Measurements from ENCODE around the gene AGPAT3. TPM values are rescaled to one million over a fixed set of nuclear protein-coding genes. Genes with fewer than 3 reads are reported as not detected.

The AGPAT3 gene
- total RNA-seq, 4 donors from 2014 or later: 28.0 to 36.5 (median 32.2) TPM

DNA sequence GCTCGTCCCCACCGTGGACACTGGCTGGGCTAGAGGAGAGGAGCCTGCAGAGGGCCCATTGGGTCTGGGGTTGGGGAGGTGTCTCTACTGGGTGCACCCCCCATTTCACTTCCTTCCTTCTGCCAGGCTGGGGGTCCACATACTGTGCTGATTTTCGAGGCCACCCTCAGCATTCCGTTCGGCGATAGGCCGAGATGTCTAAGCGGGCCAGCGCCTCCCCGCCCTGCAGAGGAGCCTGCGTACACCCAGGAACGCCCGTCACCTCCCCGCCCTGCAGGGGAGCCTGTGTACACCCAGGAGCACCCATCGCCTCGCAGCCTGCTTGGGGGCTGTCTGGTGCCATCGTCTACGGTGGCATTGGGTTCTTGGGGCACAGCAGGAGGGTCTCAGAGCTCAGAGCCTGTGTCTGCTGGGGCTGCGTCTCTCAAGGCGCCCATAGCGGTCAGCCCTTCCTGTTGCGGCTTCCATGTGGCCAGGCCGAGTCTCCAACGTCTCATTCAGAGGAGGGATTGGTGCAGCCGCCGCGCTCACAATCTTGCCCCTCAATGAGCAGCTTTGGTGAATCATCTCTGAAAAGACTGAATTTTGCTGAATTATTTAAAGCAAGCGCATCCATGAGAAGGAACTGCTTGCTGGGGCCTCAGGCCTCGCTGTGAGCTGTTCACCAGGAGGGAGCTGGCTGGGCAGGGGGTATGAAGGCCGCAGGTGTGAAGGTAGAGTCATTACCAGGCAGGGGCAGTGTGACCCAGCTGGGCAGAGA is 30.7 kb upstream of the AGPAT3 start:
- no peak for DNase-seq (ENCODE audit: extremely low spot score)
- intact Hi-C loops (cut with DNase I): no loop called here
- H3K4me3 ChIP-seq: no peak overlapping the region
- H3K9me3 ChIP-seq: no peaks in the 10 kb centered on the region
- no peak for TF ChIP-seq POLR2AphosphoS5 (IDR thresholded peaks at IDR 0.05)
- no peak for TF ChIP-seq POLR2A (IDR thresholded peaks at IDR 0.05; ENCODE audit: low read depth)
- no peak for TF ChIP-seq EP300 (IDR thresholded peaks at IDR 0.05)
- TF ChIP-seq CTCF (IDR thresholded peaks at IDR 0.05): no peak
- H3K36me3 ChIP-seq: no peaks in the 10 kb centered on the region
- peaks cover 0 to 8% (median 4%) of the 10 kb centered on the region in 4 donors for H3K4me1 ChIP-seq
- H3K27ac ChIP-seq (replicated peaks in 1 of 4): no peak overlapping the region
- H3K27me3 ChIP-seq: peaks cover 0 to 59% (median 0%) of the 10 kb centered on the region in 4 donors
- WGBS: 87% methylated on average over 19 of the region's 30 CpGs

DNA sequence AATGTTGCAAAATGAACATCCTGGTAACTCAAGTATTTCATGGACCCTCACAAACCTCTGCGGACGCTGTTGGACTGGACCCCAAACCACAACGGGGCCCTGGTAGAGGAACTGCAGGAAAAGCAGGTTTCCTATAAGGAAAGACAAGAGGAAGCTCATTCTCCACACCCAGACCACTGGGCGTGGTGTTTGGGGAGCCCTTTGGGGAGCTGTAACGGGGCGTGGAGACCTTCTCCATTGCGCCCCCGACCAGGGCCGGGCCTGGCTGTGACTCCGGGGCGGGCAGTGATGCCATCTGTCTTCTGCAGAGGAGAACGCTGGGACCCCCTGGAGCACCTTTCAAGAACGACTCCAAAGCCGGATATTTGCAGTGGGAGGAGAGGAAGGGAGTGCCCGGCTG is 30.0 kb upstream of the AGPAT3 start:
- H3K36me3 ChIP-seq: no peaks in the 10 kb centered on the region
- TF ChIP-seq POLR2A (IDR thresholded peaks at IDR 0.05; ENCODE audit: low read depth): no peak
- intact Hi-C loops (cut with DNase I): no loop called here
- H3K27ac ChIP-seq (replicated peaks in 1 of 4): no peak overlapping the region
- H3K27me3 ChIP-seq: peaks cover 0 to 54% (median 0%) of the 10 kb centered on the region in 4 donors
- no peak for DNase-seq (ENCODE audit: extremely low spot score)
- H3K4me3 ChIP-seq: peak overlapping the region in 1 of 4 donors; percentile 12
- no peaks in the 10 kb centered on the region for H3K9me3 ChIP-seq
- WGBS: 76% methylated on average over 5 of the region's 15 CpGs
- H3K4me1 ChIP-seq: peaks cover 0 to 8% (median 4%) of the 10 kb centered on the region in 4 donors

DNA sequence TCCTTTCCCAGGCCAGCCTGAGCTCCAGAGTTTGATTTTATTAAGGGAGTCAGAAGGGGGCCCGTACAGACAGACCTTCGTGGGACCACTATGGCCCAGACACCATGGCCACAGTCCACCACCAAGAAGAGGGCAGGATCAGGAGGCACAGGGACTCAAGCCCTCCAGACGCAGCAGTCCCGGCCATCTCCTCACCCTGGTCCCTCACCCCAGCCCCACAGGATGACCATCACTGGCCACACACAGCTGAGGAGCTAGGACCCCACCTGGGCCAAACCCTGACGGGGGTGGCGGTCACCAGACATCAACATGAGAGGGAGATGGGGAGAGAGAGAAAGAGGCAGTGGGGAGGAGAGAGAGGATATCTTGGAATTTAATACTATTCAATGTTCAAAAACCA is 29.2 kb upstream of the AGPAT3 start:
- Histone ChIP-seq H3K9me3 (no peaks in the 10 kb centered on the region), H3K4me3 (no peak overlapping the region), H3K27ac (replicated peaks in 1 of 4) (no peak overlapping the region), H3K4me1 (peaks cover 0 to 8% (median 4%) of the 10 kb centered on the region in 4 donors), H3K36me3 (no peaks in the 10 kb centered on the region), H3K27me3 (peaks cover 0 to 47% (median 0%) of the 10 kb centered on the region in 4 donors)
- 71% methylated on average over 4 of the region's 6 CpGs for WGBS
- DNase-seq (ENCODE audit: extremely low spot score): no peak
- TF ChIP-seq CTCF (IDR thresholded peaks at IDR 0.05) (no peak), EP300 (IDR thresholded peaks at IDR 0.05) (no peak), POLR2AphosphoS5 (IDR thresholded peaks at IDR 0.05) (no peak), POLR2A (IDR thresholded peaks at IDR 0.05; ENCODE audit: low read depth) (no peak)
- intact Hi-C loops (cut with DNase I): no loop called here

DNA sequence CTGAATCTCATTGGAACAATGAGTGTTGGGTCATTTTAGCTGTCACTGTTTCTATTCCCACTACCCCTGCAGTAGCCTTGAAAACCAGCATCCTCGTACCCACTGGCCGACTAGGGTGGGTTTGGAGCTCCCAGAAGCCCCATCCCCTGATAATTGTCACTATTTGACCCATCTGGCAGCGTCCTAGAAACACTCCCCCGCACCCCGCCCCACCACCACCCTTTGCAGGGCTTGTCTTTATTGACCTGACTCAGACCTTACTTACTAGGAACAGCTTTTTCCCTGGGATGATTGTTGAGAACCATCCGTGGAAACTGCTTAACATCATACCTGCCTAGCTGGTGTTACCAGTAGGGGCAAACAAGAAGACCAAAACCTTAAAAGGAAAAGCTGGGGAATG is 28.4 kb upstream of the AGPAT3 start:
- no peak overlapping the region for H3K4me3 ChIP-seq
- H3K27ac ChIP-seq (replicated peaks in 1 of 4): no peak overlapping the region
- 85% methylated on average over 6 of the region's 6 CpGs for WGBS
- no peak for DNase-seq (ENCODE audit: extremely low spot score)
- H3K36me3 ChIP-seq: no peaks in the 10 kb centered on the region
- TF ChIP-seq POLR2AphosphoS5 (IDR thresholded peaks at IDR 0.05) (no peak), CTCF (IDR thresholded peaks at IDR 0.05) (no peak), EP300 (IDR thresholded peaks at IDR 0.05) (no peak), POLR2A (IDR thresholded peaks at IDR 0.05; ENCODE audit: low read depth) (no peak)
- peaks cover 0 to 41% (median 0%) of the 10 kb centered on the region in 4 donors for H3K27me3 ChIP-seq
- no peaks in the 10 kb centered on the region for H3K9me3 ChIP-seq
- intact Hi-C loops (cut with DNase I): no loop called here
- peaks cover 0 to 8% (median 4%) of the 10 kb centered on the region in 4 donors for H3K4me1 ChIP-seq

- WGBS: 100% methylated on average over 3 of the region's 3 CpGs
- intact Hi-C loops (cut with DNase I): no loop called here
- Histone ChIP-seq H3K36me3 (no peaks in the 10 kb centered on the region), H3K27me3 (peaks cover 0 to 7% (median 0%) of the 10 kb centered on the region in 4 donors), H3K4me1 (peaks cover 0 to 5% (median 0%) of the 10 kb centered on the region in 4 donors), H3K4me3 (no peak overlapping the region), H3K27ac (replicated peaks in 1 of 4) (no peak overlapping the region), H3K9me3 (no peaks in the 10 kb centered on the region)
- TF ChIP-seq EP300 (IDR thresholded peaks at IDR 0.05): no peak
- no peak for TF ChIP-seq CTCF (IDR thresholded peaks at IDR 0.05)
- TF ChIP-seq POLR2A (IDR thresholded peaks at IDR 0.05; ENCODE audit: low read depth): no peak
- DNase-seq (ENCODE audit: extremely low spot score): no peak
Observed at GRCh38 chr21:43840259-43840658, 24.8 kb upstream of the AGPAT3 start.

Data from esophagus muscularis mucosa (tissue), 4 donors.